ENCODE data around the gene UNC45B. TPM values are rescaled to one million over a fixed set of nuclear protein-coding genes. Genes with fewer than 3 reads are reported as not detected.

The UNC45B gene
- total and polyA plus RNA-seq, 2 of the 13 experiments (the other 11 are each of a cell fraction or from before 2014, with no cell fraction given): 0.01 TPM; not detected in 1

- TF ChIP-seq KDM3A (CRISPR knock-in tag; IDR thresholded peaks at IDR 0.05; ENCODE audit: low read depth): peak; percentile 88
- TF ChIP-seq, protein P1, sequence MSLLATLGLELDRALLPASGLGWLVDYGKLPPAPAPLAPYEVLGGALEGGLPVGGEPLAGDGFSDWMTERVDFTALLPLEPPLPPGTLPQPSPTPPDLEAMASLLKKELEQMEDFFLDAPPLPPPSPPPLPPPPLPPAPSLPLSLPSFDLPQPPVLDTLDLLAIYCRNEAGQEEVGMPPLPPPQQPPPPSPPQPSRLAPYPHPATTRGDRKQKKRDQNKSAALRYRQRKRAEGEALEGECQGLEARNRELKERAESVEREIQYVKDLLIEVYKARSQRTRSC (CRISPR knock-in tag; IDR thresholded peaks at IDR 0.05; ENCODE audit: low read depth): 0 out of 2 replicates have a peak, but pooled peaks have one; percentile 67
- peak; percentile 90 for TF ChIP-seq POGK (CRISPR knock-in tag; conservative IDR thresholded peaks at IDR 0.05)
- peak; percentile 87 for TF ChIP-seq ARNT2 (CRISPR knock-in tag; IDR thresholded peaks at IDR 0.05; ENCODE audit: low read depth)
- TF ChIP-seq FOXK1 (CRISPR knock-in tag; IDR thresholded peaks at IDR 0.05; ENCODE audit: borderline replicate concordance, low read depth): peak; percentile 80
- TF ChIP-seq JUN (CRISPR knock-in tag; IDR thresholded peaks at IDR 0.05): 0 out of 2 replicates have a peak, but pooled peaks have one; percentile 51
- 0 out of 2 replicates have a peak, but pooled peaks have one; percentile 23 for TF ChIP-seq ADNP (CRISPR knock-in tag; IDR thresholded peaks at IDR 0.05)
- TF ChIP-seq, protein P2, sequence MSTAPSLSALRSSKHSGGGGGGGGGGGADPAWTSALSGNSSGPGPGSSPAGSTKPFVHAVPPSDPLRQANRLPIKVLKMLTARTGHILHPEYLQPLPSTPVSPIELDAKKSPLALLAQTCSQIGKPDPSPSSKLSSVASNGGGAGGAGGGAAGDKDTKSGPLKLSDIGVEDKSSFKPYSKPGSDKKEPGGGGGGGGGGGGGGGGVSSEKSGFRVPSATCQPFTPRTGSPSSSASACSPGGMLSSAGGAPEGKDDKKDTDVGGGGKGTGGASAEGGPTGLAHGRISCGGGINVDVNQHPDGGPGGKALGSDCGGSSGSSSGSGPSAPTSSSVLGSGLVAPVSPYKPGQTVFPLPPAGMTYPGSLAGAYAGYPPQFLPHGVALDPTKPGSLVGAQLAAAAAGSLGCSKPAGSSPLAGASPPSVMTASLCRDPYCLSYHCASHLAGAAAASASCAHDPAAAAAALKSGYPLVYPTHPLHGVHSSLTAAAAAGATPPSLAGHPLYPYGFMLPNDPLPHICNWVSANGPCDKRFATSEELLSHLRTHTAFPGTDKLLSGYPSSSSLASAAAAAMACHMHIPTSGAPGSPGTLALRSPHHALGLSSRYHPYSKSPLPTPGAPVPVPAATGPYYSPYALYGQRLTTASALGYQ (CRISPR knock-in tag; IDR thresholded peaks at IDR 0.05): peak; percentile 43; the same call in 1 of the 2 replicates
- peak; percentile 91 for TF ChIP-seq GABPB1 (CRISPR knock-in tag; IDR thresholded peaks at IDR 0.05)
- peak; percentile 6; the same call in 1 of the 2 replicates for TF ChIP-seq SMC3 (IDR thresholded peaks at IDR 0.05; ENCODE audit: low read length)
- TF ChIP-seq, protein P3, sequence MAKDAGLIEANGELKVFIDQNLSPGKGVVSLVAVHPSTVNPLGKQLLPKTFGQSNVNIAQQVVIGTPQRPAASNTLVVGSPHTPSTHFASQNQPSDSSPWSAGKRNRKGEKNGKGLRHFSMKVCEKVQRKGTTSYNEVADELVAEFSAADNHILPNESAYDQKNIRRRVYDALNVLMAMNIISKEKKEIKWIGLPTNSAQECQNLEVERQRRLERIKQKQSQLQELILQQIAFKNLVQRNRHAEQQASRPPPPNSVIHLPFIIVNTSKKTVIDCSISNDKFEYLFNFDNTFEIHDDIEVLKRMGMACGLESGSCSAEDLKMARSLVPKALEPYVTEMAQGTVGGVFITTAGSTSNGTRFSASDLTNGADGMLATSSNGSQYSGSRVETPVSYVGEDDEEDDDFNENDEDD (CRISPR knock-in tag; IDR thresholded peaks at IDR 0.05; ENCODE audit: borderline replicate concordance): peak; percentile 85; the same call in 1 of the 2 replicates
- no peak for TF ChIP-seq ZFP36L1 (CRISPR knock-in tag; IDR thresholded peaks at IDR 0.05)
- peak; percentile 93; the same call in 1 of the 2 replicates for TF ChIP-seq CSRNP1 (CRISPR knock-in tag; IDR thresholded peaks at IDR 0.05)
- 0 out of 2 replicates have a peak, but pooled peaks have one; percentile 48 for TF ChIP-seq ZNF441 (CRISPR knock-in tag; IDR thresholded peaks at IDR 0.05; ENCODE audit: borderline replicate concordance)
- TF ChIP-seq, protein P4, sequence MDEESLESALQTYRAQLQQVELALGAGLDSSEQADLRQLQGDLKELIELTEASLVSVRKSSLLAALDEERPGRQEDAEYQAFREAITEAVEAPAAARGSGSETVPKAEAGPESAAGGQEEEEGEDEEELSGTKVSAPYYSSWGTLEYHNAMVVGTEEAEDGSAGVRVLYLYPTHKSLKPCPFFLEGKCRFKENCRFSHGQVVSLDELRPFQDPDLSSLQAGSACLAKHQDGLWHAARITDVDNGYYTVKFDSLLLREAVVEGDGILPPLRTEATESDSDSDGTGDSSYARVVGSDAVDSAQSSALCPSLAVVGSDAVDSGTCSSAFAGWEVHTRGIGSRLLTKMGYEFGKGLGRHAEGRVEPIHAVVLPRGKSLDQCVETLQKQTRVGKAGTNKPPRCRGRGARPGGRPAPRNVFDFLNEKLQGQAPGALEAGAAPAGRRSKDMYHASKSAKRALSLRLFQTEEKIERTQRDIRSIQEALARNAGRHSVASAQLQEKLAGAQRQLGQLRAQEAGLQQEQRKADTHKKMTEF (CRISPR knock-in tag; IDR thresholded peaks at IDR 0.05): peak; percentile 87
- peak; percentile 21; the same call in 1 of the 2 replicates for TF ChIP-seq BHLHE40 (IDR thresholded peaks at IDR 0.05; ENCODE audit: low read length)
- TF ChIP-seq, protein P5, sequence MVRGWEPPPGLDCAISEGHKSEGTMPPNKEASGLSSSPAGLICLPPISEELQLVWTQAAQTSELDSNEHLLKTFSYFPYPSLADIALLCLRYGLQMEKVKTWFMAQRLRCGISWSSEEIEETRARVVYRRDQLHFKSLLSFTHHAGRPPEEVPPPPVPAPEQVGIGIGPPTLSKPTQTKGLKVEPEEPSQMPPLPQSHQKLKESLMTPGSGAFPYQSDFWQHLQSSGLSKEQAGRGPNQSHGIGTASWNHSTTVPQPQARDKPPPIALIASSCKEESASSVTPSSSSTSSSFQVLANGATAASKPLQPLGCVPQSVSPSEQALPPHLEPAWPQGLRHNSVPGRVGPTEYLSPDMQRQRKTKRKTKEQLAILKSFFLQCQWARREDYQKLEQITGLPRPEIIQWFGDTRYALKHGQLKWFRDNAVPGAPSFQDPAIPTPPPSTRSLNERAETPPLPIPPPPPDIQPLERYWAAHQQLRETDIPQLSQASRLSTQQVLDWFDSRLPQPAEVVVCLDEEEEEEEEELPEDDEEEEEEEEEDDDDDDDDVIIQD (CRISPR knock-in tag; IDR thresholded peaks at IDR 0.05; ENCODE audit: low read depth): peak; percentile 59; the same call in 1 of the 2 replicates
These were observed 5.7 kb upstream of the UNC45B start, which contains the start of gene NLE1 (continued) for GRCh38 chr17:35141681-35142466.
